Stimulated activated CD4-positive, alpha-beta T cell treated with anti-CD3 and anti-CD28 coated beads, Interleukin-15, amount 100 ng/mL, for 24 hours (primary cell): ENCODE data around the gene SAT2.

Source experiments
- DNase-seq: peaks from one replicate; pipeline ENCODE4 v3.0.0-alpha.2; 2020

Gene SAT2

GRCh38 chr17:7589891-7590691 is 37.5 kb downstream of the SAT2 start, which contains the start of gene SOX15:
SOX15 (minus strand) TSS chr17:7590094; CDS start chr17:7589676, 418 bp downstream.
- no peak for DNase-seq

GRCh38 chr17:7589204-7589868 is 38.3 kb downstream of the SAT2 start:
- DNase-seq = peak; percentile 75

GRCh38 chr17:7588553-7589203 is 38.9 kb downstream of the SAT2 start:
- DNase-seq = no peak

GRCh38 chr17:7587420-7588151 is 40.0 kb downstream of the SAT2 start:
- DNase-seq = no peak

GRCh38 chr17:7586673-7587419 is 40.8 kb downstream of the SAT2 start:
- DNase-seq = no peak

- DNase-seq = peak; percentile 96
Observed at GRCh38 chr17:7583253-7584109, 44.1 kb downstream of the SAT2 start, which contains the start of gene MPDU1. MPDU1 (plus strand) TSS chr17:7583852; CDS start chr17:7583863, 11 bp downstream.

- DNase-seq = no peak
Observed at GRCh38 chr17:7582396-7583252, 45.0 kb downstream of the SAT2 start.

GRCh38 chr17:7580604-7581575 is 46.7 kb downstream of the SAT2 start:
- no peak for DNase-seq

- peak; percentile 71 for DNase-seq
Observed at GRCh38 chr17:7579834-7580603, 47.6 kb downstream of the SAT2 start.

- DNase-seq = peak; percentile 85
Observed at GRCh38 chr17:7579001-7579833, 48.4 kb downstream of the SAT2 start, which contains the start of gene CD68. CD68 (plus strand) TSS chr17:7579638; CDS start chr17:7579678, 40 bp downstream.

- DNase-seq = no peak
Observed at GRCh38 chr17:7577327-7578199, 50.1 kb downstream of the SAT2 start.

GRCh38 chr17:7576432-7576937 is 51.1 kb downstream of the SAT2 start:
- no peak for DNase-seq
